GM15510 (cell line): ENCODE measurements around the gene PNO1.

Experiments
- POLR2A ChIP-seq: IDR thresholded peaks from 3 replicates; pipeline ENCODE4 v1.6.1; 2011; ENCODE audit warnings: borderline replicate concordance; ENCODE audit not compliant: insufficient read length; ENCODE audit errors: extremely low read depth

PNO1 gene

GRCh38 chr2:68203587-68203986, 45.9 kb downstream of the PNO1 start:
- no peak for TF ChIP-seq POLR2A

- TF ChIP-seq POLR2A: no peak
Measured at GRCh38 chr2:68206793-68207192, 49.1 kb downstream of the PNO1 start.

GRCh38 chr2:68214381-68214780, 56.7 kb downstream of the PNO1 start:
- TF ChIP-seq POLR2A: no peak

GRCh38 chr2:68216454-68217310, 59.0 kb downstream of the PNO1 start:
- TF ChIP-seq POLR2A: no peak

GRCh38 chr2:68217729-68218128, 60.0 kb downstream of the PNO1 start:
- no peak for TF ChIP-seq POLR2A

GRCh38 chr2:68218343-68218901, 60.7 kb downstream of the PNO1 start:
- TF ChIP-seq POLR2A: no peak

- TF ChIP-seq POLR2A: no peak
Measured at GRCh38 chr2:68222287-68222686, 64.6 kb downstream of the PNO1 start.

- no peak for TF ChIP-seq POLR2A
Measured at GRCh38 chr2:68223419-68223818, 65.7 kb downstream of the PNO1 start.

GRCh38 chr2:68225119-68225632, 67.5 kb downstream of the PNO1 start:
- no peak for TF ChIP-seq POLR2A
